Osteocyte (in vitro differentiated cells): ENCODE data around the gene TNFAIP2. TPM values are rescaled to one million over a fixed set of nuclear protein-coding genes. Genes with fewer than 3 reads are reported as not detected.

Experiments used
- DNase-seq: peaks from one replicate; pipeline ENCODE4 v3.0.0; 2021; ENCODE audit warnings: mixed read lengths; ENCODE audit not compliant: unreplicated experiment; ENCODE audit errors: extremely low spot score
- H3K27ac Mint-ChIP-seq: one replicate; pipeline ENCODE4 v1.8.0; 2021; ENCODE audit warnings: mild to moderate bottlenecking, mixed read lengths; ENCODE audit not compliant: unreplicated experiment
- H3K27me3 Mint-ChIP-seq: one replicate; pipeline ENCODE4 v1.8.0; 2021; ENCODE audit warnings: mixed read lengths; ENCODE audit not compliant: unreplicated experiment
- H3K36me3 Mint-ChIP-seq: one replicate; pipeline ENCODE4 v1.8.0; 2021; ENCODE audit warnings: mixed read lengths; ENCODE audit not compliant: unreplicated experiment
- H3K4me1 Mint-ChIP-seq: one replicate; pipeline ENCODE4 v1.8.0; 2021; ENCODE audit warnings: mixed read lengths; ENCODE audit not compliant: unreplicated experiment
- H3K4me3 Mint-ChIP-seq: one replicate; pipeline ENCODE4 v1.8.0; 2021; ENCODE audit warnings: mild to moderate bottlenecking, moderate library complexity, mixed read lengths; ENCODE audit not compliant: unreplicated experiment
- H3K9me3 Mint-ChIP-seq: one replicate; pipeline ENCODE4 v1.8.0; 2021; ENCODE audit warnings: mixed read lengths; ENCODE audit not compliant: unreplicated experiment
- CTCF ChIP-seq: fragments of 200-600 bp; sonication (generic); IDR thresholded peaks from 2 replicates; pipeline ENCODE4 v1.5.0; 2021; ENCODE audit warnings: antibody characterized with exemption, mild to moderate bottlenecking, moderate library complexity
- total RNA-seq: library from RNA; stranded (reverse); gene quantifications from 2 replicates; pipeline ENCODE4 v1.2.1, GENCODE V29; 2021

The TNFAIP2 gene
- total RNA-seq, 1 donor from 2014 or later: 1.3 TPM

DNA sequence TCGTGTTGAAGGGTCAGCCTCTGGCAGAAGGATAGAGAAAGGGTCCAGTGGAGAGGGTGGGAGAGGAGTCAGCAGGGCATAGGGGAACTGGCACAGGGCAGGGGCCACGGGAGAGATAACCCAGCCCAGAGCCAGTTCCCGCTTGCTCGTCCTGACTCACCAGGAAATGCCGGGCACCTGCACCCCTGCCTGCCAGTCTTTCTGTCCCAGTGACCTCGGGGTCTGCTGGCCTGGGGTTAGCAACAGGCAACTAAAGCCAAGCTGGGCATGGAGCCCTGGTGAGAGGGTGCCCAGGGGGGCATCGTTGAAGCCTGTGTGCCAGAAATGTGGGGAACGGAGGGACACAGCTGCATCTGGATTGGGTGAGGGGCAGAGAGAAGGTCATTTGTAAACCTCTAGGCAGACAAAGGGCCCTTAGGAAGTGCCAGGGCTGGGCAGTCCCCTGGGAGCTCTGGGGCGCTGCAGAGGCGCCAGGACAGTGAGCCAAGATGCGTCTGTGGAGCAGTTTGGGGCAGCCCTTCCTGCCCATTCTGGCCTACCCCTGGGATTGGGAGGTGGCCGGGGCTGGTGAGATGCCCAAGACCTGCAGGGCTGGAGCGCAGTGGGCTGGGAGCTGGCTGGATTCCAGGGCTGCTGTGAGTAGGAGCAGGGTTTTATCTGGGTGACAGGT lies 5.5 kb downstream of the TNFAIP2 start:
- no peak overlapping the region for H3K27ac Mint-ChIP-seq
- no peaks in the 10 kb centered on the region for H3K9me3 Mint-ChIP-seq
- no peak for TF ChIP-seq CTCF
- no peaks in the 10 kb centered on the region for H3K36me3 Mint-ChIP-seq
- H3K4me3 Mint-ChIP-seq: peak overlapping the region; percentile 31
- H3K4me1 Mint-ChIP-seq: peaks cover 55% of the 10 kb centered on the region
- DNase-seq: no peak
- no peaks in the 10 kb centered on the region for H3K27me3 Mint-ChIP-seq

DNA sequence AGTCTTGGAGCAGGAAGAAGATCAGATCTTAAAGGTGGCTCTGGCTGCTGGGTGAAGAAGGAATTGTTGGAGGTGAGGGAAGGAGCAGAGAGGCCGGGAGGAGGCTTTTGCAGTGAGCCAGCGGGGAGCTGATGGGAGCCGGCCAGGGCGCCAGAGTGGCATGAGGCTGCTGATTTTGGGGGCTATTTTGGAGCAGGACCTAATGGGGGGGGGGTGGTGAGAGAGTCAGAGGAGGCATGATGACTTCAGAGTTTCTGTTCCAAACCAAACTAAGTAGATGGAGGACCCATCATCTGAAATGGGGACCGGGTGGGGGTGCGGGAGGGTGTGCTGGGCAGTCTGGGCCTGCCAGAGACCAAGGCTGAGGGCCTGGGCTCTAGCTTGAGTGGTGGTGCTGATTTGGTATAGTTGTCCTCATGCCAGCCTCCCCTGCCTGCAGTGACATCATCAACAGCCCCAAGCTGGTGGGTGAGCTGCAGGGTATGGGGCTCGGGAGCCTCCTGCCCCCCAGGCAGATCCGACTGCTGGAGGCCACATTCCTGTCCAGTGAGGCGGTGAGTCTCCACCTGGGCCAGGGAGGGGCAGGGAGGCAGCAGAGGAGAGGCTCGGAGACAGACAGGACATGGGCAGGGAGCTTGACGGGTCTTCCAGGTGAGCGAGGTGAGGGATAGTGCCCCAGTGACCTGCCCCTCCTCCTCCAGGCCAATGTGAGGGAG lies 6.2 kb downstream of the TNFAIP2 start:
- Mint-ChIP-seq H3K36me3 (no peaks in the 10 kb centered on the region), H3K4me1 (peaks cover 52% of the 10 kb centered on the region), H3K9me3 (no peaks in the 10 kb centered on the region), H3K27me3 (no peaks in the 10 kb centered on the region), H3K4me3 (peak overlapping the region; percentile 31), H3K27ac (no peak overlapping the region)
- DNase-seq: no peak
- no peak for TF ChIP-seq CTCF

DNA sequence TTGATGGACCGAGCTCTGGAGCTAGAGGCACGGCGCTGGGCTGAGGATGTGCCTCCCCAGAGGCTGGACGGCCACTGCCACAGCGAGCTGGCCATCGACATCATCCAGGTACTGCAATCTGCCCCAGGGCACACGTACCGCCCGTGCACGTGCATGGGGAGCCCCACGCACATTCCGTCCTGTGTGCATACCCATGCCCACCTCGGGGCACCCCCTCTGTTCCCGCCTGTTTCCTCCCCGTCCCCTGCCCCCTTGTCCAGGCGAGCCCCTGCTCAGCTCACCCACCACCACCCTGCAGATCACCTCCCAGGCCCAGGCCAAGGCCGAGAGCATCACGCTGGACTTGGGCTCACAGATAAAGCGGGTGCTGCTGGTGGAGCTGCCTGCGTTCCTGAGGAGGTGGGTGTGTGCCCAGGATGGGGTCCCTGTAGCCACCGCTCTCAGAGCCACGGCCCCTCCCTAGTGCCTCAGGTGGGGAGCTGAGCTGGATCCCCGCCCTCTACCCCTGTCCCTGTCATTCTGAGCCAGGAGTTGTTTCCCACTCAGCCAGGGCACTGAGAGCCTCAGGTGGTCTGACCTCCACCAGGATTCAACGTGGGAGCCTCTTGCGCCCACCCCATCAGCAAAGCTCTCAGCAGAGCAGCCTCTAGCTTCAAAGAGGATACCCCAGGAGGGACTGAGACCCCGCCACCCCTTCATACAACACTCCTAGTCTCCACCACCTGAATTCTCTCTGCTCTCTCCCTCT lies 6.9 kb downstream of the TNFAIP2 start:
- DNase-seq: no peak
- Mint-ChIP-seq H3K9me3 (no peaks in the 10 kb centered on the region), H3K4me1 (peaks cover 52% of the 10 kb centered on the region), H3K4me3 (no peak overlapping the region), H3K27me3 (no peaks in the 10 kb centered on the region), H3K27ac (peak overlapping the region; percentile 88), H3K36me3 (no peaks in the 10 kb centered on the region)
- no peak for TF ChIP-seq CTCF

GRCh38 chr14:103130965-103131364 lies 7.7 kb downstream of the TNFAIP2 start:
- Mint-ChIP-seq H3K4me3 (peak overlapping the region; percentile 22), H3K27me3 (no peaks in the 10 kb centered on the region), H3K27ac (peak overlapping the region; percentile 88), H3K36me3 (no peaks in the 10 kb centered on the region), H3K9me3 (no peaks in the 10 kb centered on the region), H3K4me1 (peaks cover 52% of the 10 kb centered on the region)
- no peak for TF ChIP-seq CTCF
- DNase-seq: no peak

GRCh38 chr14:103131580-103131979 lies 8.3 kb downstream of the TNFAIP2 start:
- peak overlapping the region; percentile 88 for H3K27ac Mint-ChIP-seq
- peaks cover 55% of the 10 kb centered on the region for H3K4me1 Mint-ChIP-seq
- no peak for DNase-seq
- no peaks in the 10 kb centered on the region for H3K27me3 Mint-ChIP-seq
- TF ChIP-seq CTCF: no peak
- H3K9me3 Mint-ChIP-seq: no peaks in the 10 kb centered on the region
- no peaks in the 10 kb centered on the region for H3K36me3 Mint-ChIP-seq
- H3K4me3 Mint-ChIP-seq: no peak overlapping the region
